ENCODE data around the gene SLC4A4.

DNA sequence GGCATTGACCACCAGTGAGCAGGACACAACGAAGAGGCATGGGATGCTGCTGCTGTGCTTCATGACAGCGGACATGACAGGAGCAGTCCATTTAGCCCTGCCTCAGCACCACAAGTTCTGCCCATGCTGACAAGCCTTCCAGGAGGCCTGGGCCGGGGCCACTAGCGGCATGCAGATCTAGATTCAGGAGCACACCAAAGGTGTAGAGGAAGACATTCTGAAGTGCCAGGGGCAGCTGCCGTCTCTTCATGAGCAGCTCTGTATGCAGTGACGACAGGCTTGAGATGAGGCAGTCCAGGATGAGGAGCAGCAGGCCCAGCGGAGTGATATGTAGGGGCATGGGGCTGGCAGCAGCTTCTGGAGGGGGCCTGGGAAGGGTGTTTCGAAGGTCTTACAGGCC is 38.5 kb upstream of the SLC4A4 start:
- TF ChIP-seq, protein P1, sequence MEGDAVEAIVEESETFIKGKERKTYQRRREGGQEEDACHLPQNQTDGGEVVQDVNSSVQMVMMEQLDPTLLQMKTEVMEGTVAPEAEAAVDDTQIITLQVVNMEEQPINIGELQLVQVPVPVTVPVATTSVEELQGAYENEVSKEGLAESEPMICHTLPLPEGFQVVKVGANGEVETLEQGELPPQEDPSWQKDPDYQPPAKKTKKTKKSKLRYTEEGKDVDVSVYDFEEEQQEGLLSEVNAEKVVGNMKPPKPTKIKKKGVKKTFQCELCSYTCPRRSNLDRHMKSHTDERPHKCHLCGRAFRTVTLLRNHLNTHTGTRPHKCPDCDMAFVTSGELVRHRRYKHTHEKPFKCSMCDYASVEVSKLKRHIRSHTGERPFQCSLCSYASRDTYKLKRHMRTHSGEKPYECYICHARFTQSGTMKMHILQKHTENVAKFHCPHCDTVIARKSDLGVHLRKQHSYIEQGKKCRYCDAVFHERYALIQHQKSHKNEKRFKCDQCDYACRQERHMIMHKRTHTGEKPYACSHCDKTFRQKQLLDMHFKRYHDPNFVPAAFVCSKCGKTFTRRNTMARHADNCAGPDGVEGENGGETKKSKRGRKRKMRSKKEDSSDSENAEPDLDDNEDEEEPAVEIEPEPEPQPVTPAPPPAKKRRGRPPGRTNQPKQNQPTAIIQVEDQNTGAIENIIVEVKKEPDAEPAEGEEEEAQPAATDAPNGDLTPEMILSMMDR (IDR thresholded peaks at IDR 0.05): no peak
- no peak for TF ChIP-seq POLR2A (IDR thresholded peaks at IDR 0.05)
